GM15510 (cell line): ENCODE data around the gene ZSCAN29.

Experiments
- POLR2A ChIP-seq: IDR thresholded peaks from 3 replicates; pipeline ENCODE4 v1.6.1; 2011; ENCODE audit warnings: borderline replicate concordance; ENCODE audit not compliant: insufficient read length; ENCODE audit errors: extremely low read depth

The ZSCAN29 gene

GRCh38 chr15:43316016-43316970 lies 54.5 kb downstream of the ZSCAN29 start:
- no peak for TF ChIP-seq POLR2A

- TF ChIP-seq POLR2A = no peak
Measured at GRCh38 chr15:43314171-43314570, 56.7 kb downstream of the ZSCAN29 start.

- TF ChIP-seq POLR2A = no peak
Measured at GRCh38 chr15:43312378-43312777, 58.5 kb downstream of the ZSCAN29 start.
